ENCODE data around the gene IL25.

GRCh38 chr14:23323838-23324454, 48.7 kb upstream of the IL25 start:
- TF ChIP-seq CTCF (IDR thresholded peaks at IDR 0.05): no peak
- no peak for TF ChIP-seq POLR2A (IDR thresholded peaks at IDR 0.05)

Measured in Peyer's patch (tissue), 4 donors.